Non-pigmented ciliary epithelial cell (primary cell): ENCODE data around the gene PLA2G4D.

ENCODE experiments used
- DNase-seq: peaks from one replicate; pipeline ENCODE4 v3.0.0-alpha.2; 2010; ENCODE audit warnings: low read depth

Gene PLA2G4D

GRCh38 chr15:42050484-42051255 lies 43.7 kb downstream of the PLA2G4D start:
- DNase-seq: no peak

- DNase-seq: no peak
Measured at GRCh38 chr15:42048821-42049200, 45.6 kb downstream of the PLA2G4D start.

- no peak for DNase-seq
Measured at GRCh38 chr15:42048080-42048820, 46.1 kb downstream of the PLA2G4D start.

- DNase-seq: no peak
Measured at GRCh38 chr15:42046597-42046996, 47.8 kb downstream of the PLA2G4D start.

GRCh38 chr15:42045211-42045615 lies 49.1 kb downstream of the PLA2G4D start:
- DNase-seq: no peak

GRCh38 chr15:42042602-42043400 lies 51.6 kb downstream of the PLA2G4D start:
- DNase-seq: no peak

GRCh38 chr15:42038401-42038800 lies 56.0 kb downstream of the PLA2G4D start:
- no peak for DNase-seq

GRCh38 chr15:42037656-42038055 lies 56.7 kb downstream of the PLA2G4D start:
- no peak for DNase-seq

GRCh38 chr15:42036966-42037365 lies 57.4 kb downstream of the PLA2G4D start:
- no peak for DNase-seq

GRCh38 chr15:42036112-42036905 lies 58.1 kb downstream of the PLA2G4D start:
- no peak for DNase-seq

- DNase-seq: no peak
Measured at GRCh38 chr15:42035435-42035761, 59.0 kb downstream of the PLA2G4D start.

- DNase-seq: no peak
Measured at GRCh38 chr15:42034628-42035434, 59.5 kb downstream of the PLA2G4D start.

GRCh38 chr15:42033214-42033873 lies 61.0 kb downstream of the PLA2G4D start:
- DNase-seq: no peak

GRCh38 chr15:42032376-42033213 lies 61.8 kb downstream of the PLA2G4D start:
- no peak for DNase-seq

GRCh38 chr15:42031198-42031915 lies 63.0 kb downstream of the PLA2G4D start:
- no peak for DNase-seq

- no peak for DNase-seq
Measured at GRCh38 chr15:42027521-42027920, 66.8 kb downstream of the PLA2G4D start.

GRCh38 chr15:42024303-42024702 lies 70.1 kb downstream of the PLA2G4D start:
- no peak for DNase-seq

GRCh38 chr15:42021593-42021992 lies 72.8 kb downstream of the PLA2G4D start:
- DNase-seq: no peak

GRCh38 chr15:42020713-42021273 lies 73.6 kb downstream of the PLA2G4D start, which contains the start of gene PLA2G4E:
Gene PLA2G4E (minus strand): TSS chr15:42021042. CDS start chr15:42021030, 12 bp downstream.
- no peak for DNase-seq
